A549 treated with AZD9567 at 1 μM for 4 hours (cell line): ENCODE measurements around the gene DEDD2. TPM values are rescaled to one million over a fixed set of nuclear protein-coding genes. Genes with fewer than 3 reads are reported as not detected.

Experiments used
- total RNA-seq: library from RNA; stranded (reverse); fragments of 200-300 nt; extraction: Qiagen RNA extraction; gene quantifications from 5 replicates; pipeline ENCODE4 v1.2.3, GENCODE V29; 2022; ENCODE audit not compliant: insufficient read depth

DEDD2 gene
- total RNA-seq = 47.7 to 74.6 TPM (median 67.5 TPM) in 5 replicates

GRCh38 chr19:42217520-42218437 lies at the start of gene DEDD2:
TSS of gene DEDD2 (minus strand) at chr19:42217677. CDS start at chr19:42217007, 670 bp downstream.

GRCh38 chr19:42254850-42255765 lies 37.6 kb upstream of the DEDD2 start, which contains the start of gene ERF:
TSS of gene ERF (minus strand) at chr19:42255128. CDS start at chr19:42254999, 129 bp downstream.

GRCh38 chr19:42242512-42243409 lies 25.3 kb upstream of the DEDD2 start, which contains the start of gene GSK3A:
TSS of gene GSK3A (minus strand) at chr19:42242602. CDS start at chr19:42242465, 137 bp downstream.

GRCh38 chr19:42219812-42220750 lies 2.6 kb upstream of the DEDD2 start, which contains the start of gene ZNF526:
TSS of gene ZNF526 (plus strand) at chr19:42220312. CDS start at chr19:42224404, 4,092 bp downstream.

Other genes starting within 250 kb of the DEDD2 start
- gene ATP1A3, start 223.4 kb downstream of the DEDD2 start, total RNA-seq = 2.4 to 5.3 TPM (median 4.3 TPM) in 5 replicates
- gene GRIK5, start 147.5 kb downstream of the DEDD2 start, total RNA-seq = 0.39 to 0.84 TPM (median 0.51 TPM) in 5 replicates
- gene ZNF574, start 141.5 kb downstream of the DEDD2 start, total RNA-seq = 35.6 to 44.4 TPM (median 39.7 TPM) in 5 replicates
- 0.23 to 1.1 TPM (median 0.40 TPM) in 5 replicates for gene POU2F2, start 85.2 kb downstream of the DEDD2 start, total RNA-seq
- 17.6 to 22.0 TPM (median 19.8 TPM) in 5 replicates for gene ZNF526, start 2.6 kb upstream of the DEDD2 start, total RNA-seq
- 108 to 158 TPM (median 149 TPM) in 5 replicates for gene GSK3A, start 24.9 kb upstream of the DEDD2 start, total RNA-seq
- gene ERF, start 37.5 kb upstream of the DEDD2 start, total RNA-seq = 110 to 145 TPM (median 117 TPM) in 5 replicates
- gene CIC, start 51.6 kb upstream of the DEDD2 start, total RNA-seq = 39.8 to 51.4 TPM (median 48.5 TPM) in 5 replicates
- gene PRR19, start 84.5 kb upstream of the DEDD2 start, total RNA-seq = 3.5 to 7.3 TPM (median 4.1 TPM) in 5 replicates
- gene PAFAH1B3, start 84.9 kb upstream of the DEDD2 start, total RNA-seq = 146 to 166 TPM (median 152 TPM) in 5 replicates
- 3.1 to 4.6 TPM (median 3.6 TPM) in 4 of 5 replicates, not detected in the other for gene TMEM145, start 95.6 kb upstream of the DEDD2 start, total RNA-seq
- gene MEGF8, start 108.0 kb upstream of the DEDD2 start, total RNA-seq = 19.4 to 25.8 TPM (median 23.4 TPM) in 5 replicates
- 31.4 to 52.9 TPM (median 48.6 TPM) in 5 replicates for gene CNFN, start 172.6 kb upstream of the DEDD2 start, total RNA-seq
- gene LIPE, start 209.7 kb upstream of the DEDD2 start, total RNA-seq = 1.5 to 3.1 TPM (median 2.3 TPM) in 5 replicates
- gene CXCL17, start 225.3 kb upstream of the DEDD2 start, total RNA-seq = 0.09 to 0.11 TPM in 2 of 5 replicates, not detected in the others